ENCODE measurements around the gene FUT2.
"Not testable (repeated sequence)": the region's sequence is repeated elsewhere in the genome, so short reads cannot be mapped to it uniquely, and the experiment has no call there.

FUT2 gene

GRCh38 chr19:48695743-48696352 lies at the start of gene FUT2:
FUT2 (plus strand) TSS chr19:48695971; CDS start chr19:48702957, 6,986 bp downstream.
- DNase-seq (ENCODE audit: low spot score): no peak

GRCh38 chr19:48646001-48646721 lies 49.6 kb upstream of the FUT2 start, which contains the start of gene CA11:
CA11 (minus strand) TSS chr19:48646187; CDS start chr19:48645632, 555 bp downstream.
- peak; percentile 64 for DNase-seq (ENCODE audit: low spot score)

GRCh38 chr19:48646722-48647216 lies 49.0 kb upstream of the FUT2 start:
- no peak for DNase-seq (ENCODE audit: low spot score)

- DNase-seq (ENCODE audit: low spot score): no peak
Observed at GRCh38 chr19:48648134-48648533, 47.6 kb upstream of the FUT2 start.

- no peak for DNase-seq (ENCODE audit: low spot score)
Observed at GRCh38 chr19:48650974-48651682, 44.6 kb upstream of the FUT2 start.

GRCh38 chr19:48651683-48652048 lies 44.1 kb upstream of the FUT2 start:
- no peak for DNase-seq (ENCODE audit: low spot score)

- DNase-seq (ENCODE audit: low spot score): no peak
Observed at GRCh38 chr19:48654299-48655059, 41.3 kb upstream of the FUT2 start.

- DNase-seq (ENCODE audit: low spot score): no peak
Observed at GRCh38 chr19:48656840-48657474, 38.8 kb upstream of the FUT2 start.

GRCh38 chr19:48657828-48658227 lies 37.9 kb upstream of the FUT2 start:
- DNase-seq (ENCODE audit: low spot score): not testable (repeated sequence)

GRCh38 chr19:48658483-48658882 lies 37.3 kb upstream of the FUT2 start:
- no peak for DNase-seq (ENCODE audit: low spot score)

GRCh38 chr19:48659768-48660167 lies 36.0 kb upstream of the FUT2 start:
- DNase-seq (ENCODE audit: low spot score): no peak

- DNase-seq (ENCODE audit: low spot score): peak; percentile 82
Observed at GRCh38 chr19:48660852-48661710, 34.7 kb upstream of the FUT2 start.

- DNase-seq (ENCODE audit: low spot score): no peak
Observed at GRCh38 chr19:48661711-48662090, 34.1 kb upstream of the FUT2 start.

GRCh38 chr19:48663667-48664066 lies 32.1 kb upstream of the FUT2 start:
- DNase-seq (ENCODE audit: low spot score): no peak

- DNase-seq (ENCODE audit: low spot score): no peak
Observed at GRCh38 chr19:48664476-48664875, 31.3 kb upstream of the FUT2 start.

GRCh38 chr19:48665786-48666185 lies 30.0 kb upstream of the FUT2 start:
- no peak for DNase-seq (ENCODE audit: low spot score)

- DNase-seq (ENCODE audit: low spot score): no peak
Observed at GRCh38 chr19:48668332-48668731, 27.4 kb upstream of the FUT2 start.

- no peak for DNase-seq (ENCODE audit: low spot score)
Observed at GRCh38 chr19:48668761-48669160, 27.0 kb upstream of the FUT2 start.

- no peak for DNase-seq (ENCODE audit: low spot score)
Observed at GRCh38 chr19:48669903-48670668, 25.7 kb upstream of the FUT2 start.
